ENCODE results near the gene MARK3.

- TF ChIP-seq CTCF (IDR thresholded peaks at IDR 0.05): no peak
- TF ChIP-seq POLR2A (IDR thresholded peaks at IDR 0.05): no peak
Measured at GRCh38 chr14:103393070-103393469, 7.9 kb downstream of the MARK3 start.

Data from lower leg skin (tissue), 3 donors.